HepG2 (cell line): Measurements from ENCODE around the gene CBX2. TPM values are rescaled to one million over a fixed set of nuclear protein-coding genes. Genes with fewer than 3 reads are reported as not detected.

Experiments
- ATAC-seq: fragments of 200-7000 bp; cut with Tn5 transposase; 3 replicates; pipeline ENCODE4 v1.9.1; 2020; ENCODE audit warnings: mild to moderate bottlenecking, moderate library complexity
- BruUV-seq: library from RNA; stranded (reverse); fragments of 400-500 nt; replicated peaks from 2 replicates; lab custom pipeline; 2021; lab: Mats Ljungman, UMichigan
- CTCF ChIA-PET: fragments of 300-600 bp; formaldehyde crosslinking; extraction: SDS; loops from one replicate; lab custom pipeline; 2021; ENCODE audit warnings: low total read pairs, inconsistent platforms, low intra/inter-chr PET ratio; lab: Yijun Ruan, JAX
- POLR2A ChIA-PET: fragments of 350-600 bp; sonication (Branson Sonifier 250); formaldehyde crosslinking; loops from one replicate; lab custom pipeline; 2020; ENCODE audit warnings: antibody characterized with exemption, inconsistent platforms; lab: Yijun Ruan, JAX
- DNase-seq: peaks from one replicate; pipeline ENCODE4 v3.0.0-alpha.2; 2015; ENCODE audit warnings: low spot score
- FAIRE-seq: peaks from 3 replicates; lab custom pipeline; 2011; peaks lifted over from hg19 to GRCh38; lab: Jason Lieb, UNC
- H2AFZ ChIP-seq: one replicate; pipeline ENCODE4 v1.6.1; 2011; ENCODE audit warnings: low read length, inconsistent platforms
- H3K27ac ChIP-seq: fragments of 300-600 bp; 3 replicates; pipeline ENCODE4 v1.8.0; 2011; ENCODE audit warnings: mixed run types, mild to moderate bottlenecking, mixed read lengths, low read length, inconsistent platforms; ENCODE audit not compliant: insufficient read depth; ENCODE audit errors: extremely low read length
- H3K27me3 ChIP-seq, 2 experiments: fragments of 200-600 bp in 1 of 2; 2 replicates in 1 of 2; 3 replicates in 1 of 2; pipeline versions ENCODE4 v1.6.0 to v1.8.0; 2011; ENCODE audit warnings: low read length in 2 of 2, mild to moderate bottlenecking in 2 of 2, moderate library complexity in 2 of 2, inconsistent platforms in 1 of 2; ENCODE audit not compliant: insufficient read depth in 2 of 2, control insufficient read depth in 1 of 2
- H3K36me3 ChIP-seq, 2 experiments: fragments of 200-600 bp in 1 of 2; replicated peaks in 1 of 2; 2 replicates in 1 of 2; 3 replicates in 1 of 2; pipeline versions ENCODE4 v1.5.1 to v1.8.0; 2011; ENCODE audit warnings: low read length in 2 of 2, inconsistent platforms in 1 of 2; ENCODE audit not compliant: insufficient read depth in 2 of 2, control insufficient read depth in 1 of 2
- H3K4me1 ChIP-seq: 2 replicates; pipeline ENCODE4 v1.5.1; 2012; ENCODE audit warnings: low read length, inconsistent platforms; ENCODE audit not compliant: insufficient read depth
- H3K4me2 ChIP-seq: 2 replicates; pipeline ENCODE4 v1.6.0; 2011; ENCODE audit warnings: low read depth, low read length, inconsistent platforms
- H3K4me3 ChIP-seq, 3 experiments: fragments of 200-600 bp in 1 of 3; sonication (generic), shearing (Covaris generic) in 1 of 3; replicated peaks in 1 of 3; 2 replicates each; pipeline ENCODE4 v1.5.1; 2011 to 2016; ENCODE audit warnings: low read length in 3 of 3, inconsistent platforms in 2 of 3, low read depth in 2 of 3, mild to moderate bottlenecking in 2 of 3, control low read depth in 1 of 3, mixed read lengths in 1 of 3; ENCODE audit not compliant: insufficient read depth in 1 of 3
- H3K79me2 ChIP-seq: one replicate; pipeline ENCODE4 v1.6.1; 2011; ENCODE audit warnings: low read length, inconsistent platforms; ENCODE audit not compliant: insufficient read depth
- H3K9ac ChIP-seq: 2 replicates; pipeline ENCODE4 v1.6.0; 2011; ENCODE audit warnings: mild to moderate bottlenecking, low read depth, low read length, inconsistent platforms; ENCODE audit not compliant: insufficient read depth
- H3K9me3 ChIP-seq: 2 replicates; pipeline ENCODE4 v1.5.1; 2012; ENCODE audit warnings: mild to moderate bottlenecking, low read length
- H4K20me1 ChIP-seq: 2 replicates; pipeline ENCODE4 v1.6.0; 2011; ENCODE audit warnings: inconsistent platforms, mild to moderate bottlenecking, low read length, moderate library complexity; ENCODE audit not compliant: insufficient read depth
- KDM2A ChIP-seq: sonication (generic); formaldehyde crosslinking; IDR thresholded peaks from 2 replicates; pipeline ENCODE4 v1.4.0; 2020; ENCODE audit warnings: low read depth, missing genetic modification reagents, borderline replicate concordance
- REPIN1 ChIP-seq: sonication (generic); formaldehyde crosslinking; IDR thresholded peaks from 2 replicates; pipeline ENCODE4 v1.8.0; 2022; ENCODE audit warnings: missing genetic modification reagents, low read depth, mild to moderate bottlenecking, borderline replicate concordance
- REXO4 ChIP-seq: sonication (generic); formaldehyde crosslinking; IDR thresholded peaks from 2 replicates; pipeline ENCODE4 v1.8.0; 2022; ENCODE audit warnings: missing genetic modification reagents, mild to moderate bottlenecking, borderline replicate concordance
- SKI ChIP-seq: fragments of 450-650 bp; IDR thresholded peaks from one replicate; pipeline ENCODE4 v1.6.1; 2018; ENCODE audit warnings: mild to moderate bottlenecking; ENCODE audit not compliant: partially characterized antibody
- SNAI1 ChIP-seq: sonication (generic); formaldehyde crosslinking; IDR thresholded peaks from 2 replicates; pipeline ENCODE4 v1.5.0; 2020; ENCODE audit warnings: mild to moderate bottlenecking, missing genetic modification reagents, borderline replicate concordance
- SP2 ChIP-seq: sonication (generic); formaldehyde crosslinking; IDR thresholded peaks from 2 replicates; pipeline ENCODE4 v1.5.1; 2020; ENCODE audit warnings: mild to moderate bottlenecking, missing genetic modification reagents
- TOPORS ChIP-seq: sonication (generic); formaldehyde crosslinking; IDR thresholded peaks from 2 replicates; pipeline ENCODE4 v1.8.0; 2023; ENCODE audit warnings: mild to moderate bottlenecking, missing genetic modification reagents
- ZNF335 ChIP-seq: sonication (generic); formaldehyde crosslinking; IDR thresholded peaks from 2 replicates; pipeline ENCODE4 v1.4.0; 2020; ENCODE audit warnings: missing genetic modification reagents
- ZNF34 ChIP-seq: sonication (generic); formaldehyde crosslinking; IDR thresholded peaks from 2 replicates; pipeline ENCODE4 v1.4.0; 2020; ENCODE audit warnings: mild to moderate bottlenecking, missing genetic modification reagents, borderline replicate concordance
- ZNF383 ChIP-seq: sonication (generic); formaldehyde crosslinking; IDR thresholded peaks from 2 replicates; pipeline ENCODE4 v1.4.0; 2020; ENCODE audit warnings: missing genetic modification reagents, mild to moderate bottlenecking, borderline replicate concordance
- ZNF713 ChIP-seq: sonication (generic); formaldehyde crosslinking; IDR thresholded peaks from 2 replicates; pipeline ENCODE4 v1.4.0; 2020; ENCODE audit warnings: mild to moderate bottlenecking, missing genetic modification reagents
- ZNF891 ChIP-seq: sonication (generic); formaldehyde crosslinking; IDR thresholded peaks from 2 replicates; pipeline ENCODE4 v1.5.0; 2020; ENCODE audit warnings: mild to moderate bottlenecking, missing genetic modification reagents
- WGBS: methylation state at CpG from one replicate; pipeline ENCODE4 v1.1.6; 2017; ENCODE audit warnings: low lambda C conversion rate; 5-methylcytosine and 5-hydroxymethylcytosine counted together
- in situ Hi-C: cut with HindIII; loops from 2 replicates; pipeline ENCODE4 v1.10.0; 2017; ENCODE audit warnings: low pct_unique_long_range_greater_than_20kb; ENCODE audit not compliant: extremely low pct_ligation_motif_present
- intact Hi-C: fragments of 100-400 bp; cut with micrococcal nuclease; formaldehyde crosslinking; loops from one replicate; pipeline ENCODE4 v1.10.0; 2022; ENCODE audit not compliant: unreplicated experiment
- polyA plus RNA-seq, 8 experiments: library from polyadenylated mRNA; depleted of rRNA in 3 of 8; stranded (reverse) in 7 of 8; unstranded in 1 of 8; fragments of >200 nt; fragmentation: Illumina TruSeq in 4 of 8; extraction: Trizol in 4 of 8; gene quantifications; 2 replicates each; pipeline versions ENCODE4 v1.2.1 to v1.2.3, GENCODE V29; 2011 to 2016; ENCODE audit warnings: low read depth in 4 of 8, missing spikeins in 1 of 8, mixed read lengths in 1 of 8; ENCODE audit not compliant: insufficient read depth in 1 of 8
- total RNA-seq, 5 experiments: library from RNA; depleted of rRNA; stranded (reverse); fragments of >200 nt; fragmentation: Illumina TruSeq; extraction: Trizol; gene quantifications; 2 replicates each; pipeline ENCODE4 v1.2.3, GENCODE V29; 2016; ENCODE audit warnings: low read depth in 1 of 5
- TF ChIP-seq, protein P1 (sequence below): sonication (generic); formaldehyde crosslinking; IDR thresholded peaks from 2 replicates; pipeline ENCODE4 v1.8.1; 2022; ENCODE audit warnings: low read depth, mild to moderate bottlenecking, missing genetic modification reagents
- TF ChIP-seq, protein P2 (sequence below), 2 experiments: sonication (generic) in 1 of 2; formaldehyde crosslinking in 1 of 2; IDR thresholded peaks; 2 replicates each; pipeline versions ENCODE4 v1.4.0 to v1.6.1; 2018 to 2020; ENCODE audit warnings: missing genetic modification reagents in 2 of 2, borderline replicate concordance in 1 of 2, low read depth in 1 of 2, mild to moderate bottlenecking in 1 of 2, missing biosample characterization in 1 of 2
- TF ChIP-seq, protein P3 (sequence below): sonication (generic); formaldehyde crosslinking; IDR thresholded peaks from 2 replicates; pipeline ENCODE4 v1.8.0; 2023; ENCODE audit warnings: mild to moderate bottlenecking, missing genetic modification reagents

The CBX2 gene
- total and polyA plus RNA-seq, 2 of the 13 experiments (the other 11 are each of a cell fraction or from before 2014, with no cell fraction given), result 14.5 to 31.1 TPM

DNA sequence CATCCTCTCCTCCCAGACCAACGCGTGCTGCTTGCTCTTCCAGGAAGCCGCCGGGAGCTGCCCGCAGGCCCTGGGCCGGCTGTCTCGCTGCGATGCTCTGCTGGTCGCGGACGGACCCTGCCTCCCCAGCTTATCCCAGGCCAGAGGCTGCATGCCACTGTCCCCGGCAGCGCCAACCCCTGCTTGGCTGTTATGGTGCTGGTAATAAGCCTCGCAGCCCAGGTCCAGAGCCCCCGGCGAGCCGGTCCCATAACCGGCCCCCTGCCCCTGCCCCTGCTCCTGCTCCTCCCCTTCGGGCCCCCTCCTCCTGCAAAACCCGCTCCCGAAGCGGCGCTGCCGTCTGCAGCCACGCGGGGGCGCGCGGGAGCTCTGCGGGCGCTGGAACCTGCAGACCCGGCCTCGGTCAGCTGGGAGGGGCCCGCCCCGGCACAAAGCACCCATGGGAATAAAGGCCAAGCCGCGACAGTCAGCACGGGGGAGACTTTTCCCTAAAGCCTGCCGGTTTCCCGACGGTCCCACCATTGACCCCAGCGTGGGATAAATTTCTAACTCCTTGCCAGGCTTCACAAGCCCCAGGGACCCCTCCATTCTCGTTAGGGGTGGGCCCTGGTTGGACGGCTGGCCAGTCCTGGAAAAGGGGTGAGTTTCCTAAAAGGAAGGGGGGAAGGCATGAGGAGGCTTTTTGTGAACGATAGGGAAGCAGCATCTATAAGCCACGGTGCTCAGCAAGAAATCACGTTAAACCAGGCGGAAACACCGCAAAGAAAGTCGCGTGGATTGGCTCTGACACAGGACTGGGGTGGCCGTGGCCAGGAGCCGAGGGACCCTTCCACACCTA, 36.0 kb upstream of the CBX2 start (continued):
- peak; percentile 98 for TF ChIP-seq KDM2A
- TF ChIP-seq ZNF713 (CRISPR knock-in tag), result no peak
- TF ChIP-seq SKI, result no peak
- no peak for TF ChIP-seq ZNF335 (CRISPR knock-in tag)
- no peak for TF ChIP-seq ZNF891
- peak; percentile 78; the same call in 1 of the 2 replicates for TF ChIP-seq REPIN1 (CRISPR knock-in tag)

DNA sequence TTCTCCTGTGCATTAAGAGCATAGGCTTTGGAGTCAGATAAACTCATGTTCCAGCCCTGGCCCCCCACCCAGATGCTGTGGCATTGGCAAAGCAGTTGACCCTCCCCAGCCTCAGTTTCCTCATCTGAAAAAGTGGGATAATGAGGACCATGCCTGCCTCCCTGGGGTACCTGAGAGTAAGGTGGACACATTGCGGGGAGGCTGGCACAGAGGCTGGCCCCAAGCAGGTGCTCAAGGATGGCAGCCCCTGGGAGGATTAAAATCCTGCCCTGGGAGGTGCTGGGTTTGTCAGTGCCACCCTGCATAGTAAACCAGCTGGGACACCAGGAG, 35.4 kb upstream of the CBX2 start:
- no peaks in the 10 kb centered on the region for H3K79me2 ChIP-seq
- ATAC-seq, result no peak
- H3K9ac ChIP-seq, result peak overlapping the region; percentile 63
- 38% methylated on average over 1 of the region's 1 CpG for WGBS
- no peak overlapping the region for H2AFZ ChIP-seq
- no peaks in the 10 kb centered on the region for H3K9me3 ChIP-seq
- H3K4me3 ChIP-seq, result peak overlapping the region; percentile 53 to 75 (median 56)
- intact Hi-C loops, result loop anchor here (5.0 to 10.0 kb wide), 5 partner anchors 35 to 245 kb away; partner anchors contain the start of genes CBX2, CBX4 and CBX8
- ChIA-PET POLR2A (interaction anchor here (0.6 to 5.4 kb wide), 26 partner anchors 10 to 388 kb away, joined by 3 to 46 read pairs (median 5); partner anchors contain the start of genes CBX4 and CBX8), CTCF (interaction anchor here (0.8 to 1.5 kb wide), 3 partner anchors 33 to 92 kb away, joined by 3 to 4 read pairs (median 4); no protein-coding TSS in a partner anchor)
- no peaks in the 10 kb centered on the region for H3K36me3 ChIP-seq
- peak overlapping the region; percentile 38 for H3K27ac ChIP-seq
- no peak for DNase-seq
- in situ Hi-C loops, result no loop called here
- H3K4me1 ChIP-seq, result peaks cover 91% of the 10 kb centered on the region
- no peaks in the 10 kb centered on the region for H4K20me1 ChIP-seq
- BruUV-seq, result no TSS peak
- FAIRE-seq, result no peak
- peak overlapping the region; percentile 96 for H3K4me2 ChIP-seq
- peaks cover 7 to 17% of the 10 kb centered on the region in 2 experiments; a peak in 4 of 5 replicates for H3K27me3 ChIP-seq
- TF ChIP-seq, protein P1, sequence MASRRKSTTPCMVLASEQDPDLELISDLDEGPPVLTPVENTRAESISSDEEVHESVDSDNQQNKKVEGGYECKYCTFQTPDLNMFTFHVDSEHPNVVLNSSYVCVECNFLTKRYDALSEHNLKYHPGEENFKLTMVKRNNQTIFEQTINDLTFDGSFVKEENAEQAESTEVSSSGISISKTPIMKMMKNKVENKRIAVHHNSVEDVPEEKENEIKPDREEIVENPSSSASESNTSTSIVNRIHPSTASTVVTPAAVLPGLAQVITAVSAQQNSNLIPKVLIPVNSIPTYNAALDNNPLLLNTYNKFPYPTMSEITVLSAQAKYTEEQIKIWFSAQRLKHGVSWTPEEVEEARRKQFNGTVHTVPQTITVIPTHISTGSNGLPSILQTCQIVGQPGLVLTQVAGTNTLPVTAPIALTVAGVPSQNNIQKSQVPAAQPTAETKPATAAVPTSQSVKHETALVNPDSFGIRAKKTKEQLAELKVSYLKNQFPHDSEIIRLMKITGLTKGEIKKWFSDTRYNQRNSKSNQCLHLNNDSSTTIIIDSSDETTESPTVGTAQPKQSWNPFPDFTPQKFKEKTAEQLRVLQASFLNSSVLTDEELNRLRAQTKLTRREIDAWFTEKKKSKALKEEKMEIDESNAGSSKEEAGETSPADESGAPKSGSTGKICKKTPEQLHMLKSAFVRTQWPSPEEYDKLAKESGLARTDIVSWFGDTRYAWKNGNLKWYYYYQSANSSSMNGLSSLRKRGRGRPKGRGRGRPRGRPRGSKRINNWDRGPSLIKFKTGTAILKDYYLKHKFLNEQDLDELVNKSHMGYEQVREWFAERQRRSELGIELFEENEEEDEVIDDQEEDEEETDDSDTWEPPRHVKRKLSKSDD (CRISPR knock-in tag), result 0 out of 2 replicates have a peak, but pooled peaks have one; percentile 8
- TF ChIP-seq, protein P2, sequence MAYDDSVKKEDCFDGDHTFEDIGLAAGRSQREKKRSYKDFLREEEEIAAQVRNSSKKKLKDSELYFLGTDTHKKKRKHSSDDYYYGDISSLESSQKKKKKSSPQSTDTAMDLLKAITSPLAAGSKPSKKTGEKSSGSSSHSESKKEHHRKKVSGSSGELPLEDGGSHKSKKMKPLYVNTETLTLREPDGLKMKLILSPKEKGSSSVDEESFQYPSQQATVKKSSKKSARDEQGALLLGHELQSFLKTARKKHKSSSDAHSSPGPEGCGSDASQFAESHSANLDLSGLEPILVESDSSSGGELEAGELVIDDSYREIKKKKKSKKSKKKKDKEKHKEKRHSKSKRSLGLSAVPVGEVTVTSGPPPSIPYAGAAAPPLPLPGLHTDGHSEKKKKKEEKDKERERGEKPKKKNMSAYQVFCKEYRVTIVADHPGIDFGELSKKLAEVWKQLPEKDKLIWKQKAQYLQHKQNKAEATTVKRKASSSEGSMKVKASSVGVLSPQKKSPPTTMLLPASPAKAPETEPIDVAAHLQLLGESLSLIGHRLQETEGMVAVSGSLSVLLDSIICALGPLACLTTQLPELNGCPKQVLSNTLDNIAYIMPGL (CRISPR knock-in tag; IDR thresholded peaks at IDR 0.05; ENCODE audit: borderline replicate concordance in 1 of 2, low read depth in 1 of 2), result peak in 1 of 2 experiments; percentile 16; a peak in 1 of 4 replicates
- TF ChIP-seq SNAI1 (CRISPR knock-in tag) (0 out of 2 replicates have a peak, but pooled peaks have one; percentile 13), ZNF383 (CRISPR knock-in tag) (no peak), TOPORS (CRISPR knock-in tag) (peak; percentile 90), SP2 (0 out of 2 replicates have a peak, but pooled peaks have one; percentile 3), ZNF34 (CRISPR knock-in tag) (0 out of 2 replicates have a peak, but pooled peaks have one; percentile 51), REXO4 (CRISPR knock-in tag) (0 out of 2 replicates have a peak, but pooled peaks have one; percentile 19)
- TF ChIP-seq, protein P3, sequence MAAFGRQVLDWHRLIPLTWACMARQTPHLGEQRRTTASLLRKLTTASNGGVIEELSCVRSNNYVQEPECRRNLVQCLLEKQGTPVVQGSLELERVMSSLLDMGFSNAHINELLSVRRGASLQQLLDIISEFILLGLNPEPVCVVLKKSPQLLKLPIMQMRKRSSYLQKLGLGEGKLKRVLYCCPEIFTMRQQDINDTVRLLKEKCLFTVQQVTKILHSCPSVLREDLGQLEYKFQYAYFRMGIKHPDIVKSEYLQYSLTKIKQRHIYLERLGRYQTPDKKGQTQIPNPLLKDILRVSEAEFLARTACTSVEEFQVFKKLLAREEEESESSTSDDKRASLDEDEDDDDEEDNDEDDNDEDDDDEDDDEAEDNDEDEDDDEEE (CRISPR knock-in tag), result peak; percentile 69; the same call in 1 of the 2 replicates
